Measurements from ENCODE around the gene HSF5. TPM values are rescaled to one million over a fixed set of nuclear protein-coding genes. Genes with fewer than 3 reads are reported as not detected.

HSF5 gene
- polyA plus RNA-seq, 1 experiment = not detected

DNA sequence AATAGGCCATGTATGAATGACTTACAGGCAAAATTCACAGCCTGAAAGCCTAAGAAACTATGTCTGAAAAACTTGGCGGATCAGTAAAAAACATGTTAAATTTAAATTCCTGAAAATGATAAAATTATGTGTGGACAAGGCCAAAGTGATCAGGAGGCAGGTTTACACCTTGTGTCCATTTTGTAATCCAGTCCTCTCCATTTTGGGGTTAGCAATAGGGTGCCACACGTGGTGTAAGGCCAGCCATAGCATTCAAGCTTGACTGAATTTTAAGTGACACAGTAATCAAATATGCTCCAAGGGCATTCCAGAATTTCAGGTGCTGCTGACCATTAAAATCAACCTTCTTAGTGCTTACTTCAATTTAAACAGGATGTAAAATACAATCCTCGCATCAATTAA lies 73.6 kb downstream of the HSF5 start:
- H3K27ac ChIP-seq (ENCODE audit: low read depth, low read length) = no peak overlapping the region
- DNase-seq (ENCODE audit: low read depth, low spot score) = no peak
- POLR2A ChIA-PET = no interaction called here
- TF ChIP-seq, protein P1, sequence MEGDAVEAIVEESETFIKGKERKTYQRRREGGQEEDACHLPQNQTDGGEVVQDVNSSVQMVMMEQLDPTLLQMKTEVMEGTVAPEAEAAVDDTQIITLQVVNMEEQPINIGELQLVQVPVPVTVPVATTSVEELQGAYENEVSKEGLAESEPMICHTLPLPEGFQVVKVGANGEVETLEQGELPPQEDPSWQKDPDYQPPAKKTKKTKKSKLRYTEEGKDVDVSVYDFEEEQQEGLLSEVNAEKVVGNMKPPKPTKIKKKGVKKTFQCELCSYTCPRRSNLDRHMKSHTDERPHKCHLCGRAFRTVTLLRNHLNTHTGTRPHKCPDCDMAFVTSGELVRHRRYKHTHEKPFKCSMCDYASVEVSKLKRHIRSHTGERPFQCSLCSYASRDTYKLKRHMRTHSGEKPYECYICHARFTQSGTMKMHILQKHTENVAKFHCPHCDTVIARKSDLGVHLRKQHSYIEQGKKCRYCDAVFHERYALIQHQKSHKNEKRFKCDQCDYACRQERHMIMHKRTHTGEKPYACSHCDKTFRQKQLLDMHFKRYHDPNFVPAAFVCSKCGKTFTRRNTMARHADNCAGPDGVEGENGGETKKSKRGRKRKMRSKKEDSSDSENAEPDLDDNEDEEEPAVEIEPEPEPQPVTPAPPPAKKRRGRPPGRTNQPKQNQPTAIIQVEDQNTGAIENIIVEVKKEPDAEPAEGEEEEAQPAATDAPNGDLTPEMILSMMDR (IDR thresholded peaks at IDR 0.05; ENCODE audit: low read depth, low read length) = no peak
- CTCF ChIA-PET = interaction anchor here (1.0 to 3.2 kb wide), 2 partner anchors 97 to 164 kb away, joined by 3 to 22 read pairs; no protein-coding TSS in a partner anchor
- H3K9me3 ChIP-seq (ENCODE audit: control insufficient read depth, insufficient read depth, low read length) = no peaks in the 10 kb centered on the region
- peaks cover 10% of the 10 kb centered on the region for H3K27me3 ChIP-seq (ENCODE audit: control insufficient read depth, insufficient read depth, low read length)
- no peak overlapping the region for H3K4me3 ChIP-seq (ENCODE audit: low read depth, low read length)

DNA sequence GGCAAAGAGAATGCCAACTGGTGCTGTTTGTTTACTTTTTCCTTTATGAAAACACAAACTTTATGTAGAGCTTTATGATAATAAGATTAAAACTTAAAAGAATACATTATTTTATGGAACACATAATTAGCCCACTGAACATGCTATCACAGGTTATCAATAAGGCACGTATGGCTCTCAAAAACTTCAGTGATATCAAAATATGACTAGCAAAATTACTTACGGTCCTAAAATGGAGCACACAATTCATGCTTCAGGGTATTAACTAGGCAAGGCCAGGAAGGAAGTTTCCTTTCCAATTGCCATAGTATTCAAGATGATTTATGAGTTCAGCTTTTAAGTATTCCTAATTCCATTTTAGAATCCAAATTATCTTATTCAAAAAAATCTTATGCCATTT lies 74.5 kb downstream of the HSF5 start:
- H3K27ac ChIP-seq (ENCODE audit: low read depth, low read length) = no peak overlapping the region
- DNase-seq (ENCODE audit: low read depth, low spot score) = no peak
- no peak overlapping the region for H3K4me3 ChIP-seq (ENCODE audit: low read depth, low read length)
- TF ChIP-seq, protein P1 (IDR thresholded peaks at IDR 0.05; ENCODE audit: low read depth, low read length) = no peak
- POLR2A ChIA-PET = no interaction called here
- peaks cover 10% of the 10 kb centered on the region for H3K27me3 ChIP-seq (ENCODE audit: control insufficient read depth, insufficient read depth, low read length)
- no peaks in the 10 kb centered on the region for H3K9me3 ChIP-seq (ENCODE audit: control insufficient read depth, insufficient read depth, low read length)
- CTCF ChIA-PET = interaction anchor here (1.4 to 3.2 kb wide), 3 partner anchors 96 to 164 kb away, joined by 3 to 22 read pairs (median 6); no protein-coding TSS in a partner anchor

DNA sequence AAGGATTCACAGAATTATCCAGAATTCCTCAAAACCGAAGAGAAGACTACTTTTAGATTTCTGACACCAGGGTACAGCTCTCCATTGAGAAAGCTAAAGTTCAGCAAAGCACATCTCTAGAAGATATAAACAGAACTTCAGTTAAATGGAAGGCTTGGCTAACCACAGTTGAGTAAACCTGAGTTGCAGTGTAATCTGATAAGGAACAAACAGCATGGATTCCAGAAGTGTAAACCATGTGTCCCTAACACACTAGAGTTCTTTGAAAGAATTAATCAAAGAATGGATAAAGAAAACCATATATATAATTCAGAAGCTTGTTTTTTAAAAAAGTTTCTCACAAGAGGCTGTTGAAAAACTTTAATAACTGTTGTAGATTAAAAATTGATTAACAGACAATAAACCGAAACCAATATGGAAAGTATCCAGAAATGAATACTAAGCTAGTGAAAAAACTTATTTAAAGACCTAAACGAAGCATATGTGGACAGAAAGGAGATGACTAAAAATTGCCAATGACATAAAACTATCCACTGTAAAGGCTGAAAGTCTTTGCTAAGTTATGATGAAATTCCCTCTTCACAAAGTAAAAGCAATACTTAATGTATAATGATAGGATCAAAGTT lies 75.1 kb downstream of the HSF5 start:
- CTCF ChIA-PET = interaction anchor here (1.4 to 3.2 kb wide), 3 partner anchors 96 to 163 kb away, joined by 3 to 22 read pairs (median 6); no protein-coding TSS in a partner anchor
- no peak overlapping the region for H3K27ac ChIP-seq (ENCODE audit: low read depth, low read length)
- H3K27me3 ChIP-seq (ENCODE audit: control insufficient read depth, insufficient read depth, low read length) = peaks cover 10% of the 10 kb centered on the region
- POLR2A ChIA-PET = no interaction called here
- H3K9me3 ChIP-seq (ENCODE audit: control insufficient read depth, insufficient read depth, low read length) = no peaks in the 10 kb centered on the region
- TF ChIP-seq, protein P1 (IDR thresholded peaks at IDR 0.05; ENCODE audit: low read depth, low read length) = no peak
- no peak for DNase-seq (ENCODE audit: low read depth, low spot score)
- no peak overlapping the region for H3K4me3 ChIP-seq (ENCODE audit: low read depth, low read length)

DNA sequence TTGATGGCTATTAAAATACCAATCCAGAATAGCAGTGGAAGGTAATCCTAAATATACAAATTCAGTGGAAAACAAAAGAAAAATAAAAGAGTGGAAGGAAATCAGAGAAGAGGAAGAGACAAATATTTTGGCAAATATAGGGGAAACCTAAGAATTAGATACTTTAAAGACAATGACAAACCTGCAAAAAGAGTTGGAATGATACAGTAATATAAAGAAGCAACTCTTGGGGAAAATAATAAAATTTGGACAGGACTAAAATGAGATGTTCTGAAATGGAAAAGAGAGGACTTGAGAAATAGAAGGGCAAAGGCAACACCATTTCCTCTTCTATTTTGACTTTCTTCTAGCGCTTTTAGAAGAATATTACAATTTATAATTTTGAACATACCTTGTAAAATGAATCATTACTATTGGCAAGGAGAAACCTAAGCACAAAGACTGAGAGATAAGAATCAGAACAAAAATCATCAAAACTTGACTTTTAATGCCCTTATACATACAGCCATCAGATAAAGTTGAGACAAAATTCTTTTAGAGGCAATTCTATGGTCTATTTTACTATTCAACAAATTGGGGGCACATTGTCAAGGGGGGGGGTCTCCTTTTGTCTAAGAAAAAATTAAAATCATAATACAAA lies 76.0 kb downstream of the HSF5 start:
- DNase-seq (ENCODE audit: low read depth, low spot score) = no peak
- ChIA-PET POLR2A (no interaction called here), CTCF (interaction anchor here (1.4 to 3.2 kb wide), 2 partner anchors 95 to 108 kb away, joined by 3 to 22 read pairs; no protein-coding TSS in a partner anchor)
- H3K27me3 ChIP-seq (ENCODE audit: control insufficient read depth, insufficient read depth, low read length) = peaks cover 10% of the 10 kb centered on the region
- H3K27ac ChIP-seq (ENCODE audit: low read depth, low read length) = no peak overlapping the region
- no peaks in the 10 kb centered on the region for H3K9me3 ChIP-seq (ENCODE audit: control insufficient read depth, insufficient read depth, low read length)
- no peak overlapping the region for H3K4me3 ChIP-seq (ENCODE audit: low read depth, low read length)
- TF ChIP-seq, protein P1 (IDR thresholded peaks at IDR 0.05; ENCODE audit: low read depth, low read length) = no peak

DNA sequence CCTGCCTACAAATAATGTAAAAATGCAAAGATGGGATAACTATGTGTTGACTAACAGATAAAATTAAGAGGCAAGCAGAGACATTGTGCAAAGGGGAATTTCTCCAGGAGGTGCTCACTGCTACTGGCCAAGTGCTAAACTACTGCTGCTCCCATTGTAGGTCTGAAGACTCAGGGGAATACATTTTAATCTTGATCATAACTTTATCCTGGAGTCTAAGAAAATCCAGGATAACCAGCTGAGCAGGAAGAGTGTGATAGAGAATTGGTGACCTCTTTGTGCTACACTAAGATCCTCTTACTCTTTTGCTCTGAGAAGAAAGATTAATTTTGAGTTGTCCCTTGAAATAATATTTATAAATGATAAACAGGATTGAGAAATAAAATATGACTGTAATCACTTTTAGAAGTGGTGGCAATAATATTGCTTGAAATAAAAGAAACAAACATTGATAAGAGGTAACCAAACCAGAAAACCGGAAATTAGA lies 76.8 kb downstream of the HSF5 start:
- CTCF ChIA-PET = interaction anchor here (0.6 kb wide), 1 partner anchor 94 kb away, joined by 3 read pairs; no protein-coding TSS in a partner anchor
- DNase-seq (ENCODE audit: low read depth, low spot score) = no peak
- TF ChIP-seq, protein P1 (IDR thresholded peaks at IDR 0.05; ENCODE audit: low read depth, low read length) = no peak
- POLR2A ChIA-PET = no interaction called here
- no peaks in the 10 kb centered on the region for H3K9me3 ChIP-seq (ENCODE audit: control insufficient read depth, insufficient read depth, low read length)
- no peak overlapping the region for H3K4me3 ChIP-seq (ENCODE audit: low read depth, low read length)
- peaks cover 8% of the 10 kb centered on the region for H3K27me3 ChIP-seq (ENCODE audit: control insufficient read depth, insufficient read depth, low read length)
- H3K27ac ChIP-seq (ENCODE audit: low read depth, low read length) = no peak overlapping the region
